SK-N-SH (cell line): ENCODE data around the gene TESK1. TPM values are rescaled to one million over a fixed set of nuclear protein-coding genes. Genes with fewer than 3 reads are reported as not detected.

Experiments
- CTCF ChIA-PET: fragments of 300-600, 350-600 bp; formaldehyde crosslinking; extraction: SDS; loops from one replicate; lab custom pipeline; 2021; lab: Yijun Ruan, JAX
- POLR2A ChIA-PET: fragments of 350-600 bp; sonication (Branson Sonifier 250); formaldehyde crosslinking; extraction: SDS; loops from one replicate; lab custom pipeline; 2020; ENCODE audit warnings: antibody characterized with exemption, inconsistent platforms; lab: Yijun Ruan, JAX
- DNase-seq: peaks from one replicate; pipeline ENCODE4 v3.0.0; 2012
- H2AFZ ChIP-seq: fragments of 200-600 bp; sonication (generic); 2 replicates; pipeline ENCODE4 v1.8.1; 2016; ENCODE audit warnings: antibody characterized with exemption, mild to moderate bottlenecking, low read depth
- H3F3A ChIP-seq: fragments of 200-600 bp; sonication (generic); replicated peaks from 2 replicates; pipeline ENCODE3; 2016; ENCODE audit warnings: antibody characterized with exemption, mild to moderate bottlenecking; ENCODE audit not compliant: insufficient read depth
- H3K27ac ChIP-seq, 2 experiments: fragments of 200-500 bp in 1 of 2; fragments of 200-600 bp in 1 of 2; sonication (Bioruptor generic) in 1 of 2; sonication (generic), shearing (Covaris generic) in 1 of 2; 2 replicates each; pipeline versions ENCODE4 v1.5.1 to v1.6.1; 2014 to 2016; ENCODE audit warnings: low read depth in 2 of 2, inconsistent platforms in 1 of 2, low read length in 1 of 2, mild to moderate bottlenecking in 1 of 2, mixed read lengths in 1 of 2
- H3K27me3 ChIP-seq: fragments of 200-600 bp; sonication (generic), shearing (Covaris generic); 2 replicates; pipeline ENCODE4 v1.6.1; 2016; ENCODE audit warnings: mixed run types; ENCODE audit not compliant: insufficient read depth
- H3K36me3 ChIP-seq, 2 experiments: fragments of 200-500 bp in 1 of 2; fragments of 200-600 bp in 1 of 2; sonication (Bioruptor generic) in 1 of 2; sonication (generic) in 1 of 2; replicated peaks in 1 of 2; 2 replicates each; pipeline versions ENCODE3 to v1.5.1; 2014 to 2016; ENCODE audit warnings: low read length in 1 of 2, mild to moderate bottlenecking in 1 of 2; ENCODE audit not compliant: insufficient read depth in 2 of 2, control insufficient read depth in 1 of 2
- H3K4me1 ChIP-seq, 2 experiments: fragments of 200-500 bp in 1 of 2; fragments of 200-600 bp in 1 of 2; sonication (Bioruptor generic) in 1 of 2; sonication (generic), shearing (Covaris generic) in 1 of 2; 2 replicates each; pipeline versions ENCODE4 v1.5.1 to v1.6.1; 2014 to 2016; ENCODE audit warnings: low read depth in 1 of 2, low read length in 1 of 2, mixed run types in 1 of 2; ENCODE audit not compliant: insufficient read depth in 2 of 2, control insufficient read depth in 1 of 2
- H3K4me2 ChIP-seq: fragments of 200-600 bp; sonication (generic), shearing (Covaris generic); 2 replicates; pipeline ENCODE4 v1.6.1; 2017; ENCODE audit warnings: mixed run types
- H3K4me3 ChIP-seq, 2 experiments: fragments of 200-500 bp in 1 of 2; fragments of 200-600 bp in 1 of 2; sonication (Bioruptor generic) in 1 of 2; sonication (generic), shearing (Covaris generic) in 1 of 2; 2 replicates each; pipeline versions ENCODE4 v1.5.1 to v1.8.1; 2014 to 2016; ENCODE audit warnings: low read depth in 2 of 2, inconsistent platforms in 1 of 2, low read length in 1 of 2, mild to moderate bottlenecking in 1 of 2, mixed read lengths in 1 of 2, moderate library complexity in 1 of 2
- H3K79me2 ChIP-seq: fragments of 200-600 bp; sonication (generic); 2 replicates; pipeline ENCODE4 v1.8.1; 2017; ENCODE audit warnings: mild to moderate bottlenecking; ENCODE audit not compliant: insufficient read depth
- H3K9ac ChIP-seq: fragments of 200-600 bp; sonication (generic); 2 replicates; pipeline ENCODE4 v1.6.1; 2017; ENCODE audit warnings: mixed run types
- H3K9me2 ChIP-seq: fragments of 200-600 bp; sonication (generic); 2 replicates; pipeline ENCODE4 v1.6.1; 2017; ENCODE audit warnings: mixed run types
- H3K9me3 ChIP-seq: fragments of 200-600 bp; sonication (generic); 2 replicates; pipeline ENCODE4 v1.6.1; 2017; ENCODE audit warnings: mixed run types, mild to moderate bottlenecking, moderate library complexity
- H4K20me1 ChIP-seq: fragments of 200-600 bp; sonication (generic); 2 replicates; pipeline ENCODE4 v1.6.1; 2017; ENCODE audit warnings: mild to moderate bottlenecking, mixed run types; ENCODE audit not compliant: insufficient read depth
- CHD2 ChIP-seq: fragments of 150-350 bp; IDR thresholded peaks from 2 replicates; pipeline ENCODE4 v1.6.1; 2018; ENCODE audit warnings: low read length; ENCODE audit not compliant: partially characterized antibody
- ELF1 ChIP-seq: IDR thresholded peaks from 2 replicates; pipeline ENCODE4 v1.4.0; 2012
- EP300 ChIP-seq, 2 experiments: IDR thresholded peaks; 2 replicates each; pipeline versions ENCODE4 v1.4.0 to v1.6.1; 2012; ENCODE audit warnings: borderline replicate concordance in 1 of 2, low read depth in 1 of 2, low read length in 1 of 2
- EZH2phosphoT487 ChIP-seq: fragments of 200-600 bp; sonication (generic); IDR thresholded peaks from 2 replicates; pipeline ENCODE4 v1.6.1; 2017; ENCODE audit warnings: low read depth, mixed run types, mild to moderate bottlenecking, antibody characterized with exemption, moderate library complexity, borderline replicate concordance
- FOSL2 ChIP-seq: IDR thresholded peaks from 2 replicates; pipeline ENCODE4 v1.4.0; 2012; ENCODE audit warnings: low read depth, mild to moderate bottlenecking, moderate library complexity, borderline replicate concordance
- FOXJ3 ChIP-seq: sonication (generic); formaldehyde crosslinking; IDR thresholded peaks from 2 replicates; pipeline ENCODE4 v1.5.1; 2020; ENCODE audit warnings: mild to moderate bottlenecking, missing genetic modification reagents
- MEF2A ChIP-seq: IDR thresholded peaks from 2 replicates; pipeline ENCODE4 v1.4.0; 2012; ENCODE audit warnings: low read depth, borderline replicate concordance
- POLR2AphosphoS5 ChIP-seq: IDR thresholded peaks from 2 replicates; pipeline ENCODE4 v1.6.1; 2012; ENCODE audit warnings: low read depth, low read length
- RAD21 ChIP-seq: IDR thresholded peaks from 2 replicates; pipeline ENCODE4 v1.6.1; 2012; ENCODE audit warnings: mild to moderate bottlenecking, low read length
- RCOR1 ChIP-seq: fragments of 150-350 bp; IDR thresholded peaks from 2 replicates; pipeline ENCODE4 v1.6.1; 2017; ENCODE audit warnings: antibody characterized with exemption, low read length
- SIN3A ChIP-seq: IDR thresholded peaks from 2 replicates; pipeline ENCODE4 v1.6.1; 2012; ENCODE audit warnings: low read depth, mild to moderate bottlenecking, low read length, moderate library complexity, borderline replicate concordance
- SMC3 ChIP-seq: IDR thresholded peaks from 2 replicates; pipeline ENCODE4 v1.6.1; 2012; ENCODE audit warnings: low read depth, low read length, improper control_type of control experiment
- TAF1 ChIP-seq: IDR thresholded peaks from 2 replicates; pipeline ENCODE4 v1.6.1; 2012; ENCODE audit warnings: low read depth, mild to moderate bottlenecking, low read length, moderate library complexity, borderline replicate concordance
- TCF12 ChIP-seq: IDR thresholded peaks from 2 replicates; pipeline ENCODE4 v1.4.0; 2012
- WGBS: methylation state at CpG from one replicate; pipeline ENCODE4 v1.1.6; 2017; ENCODE audit warnings: low lambda C conversion rate; 5-methylcytosine and 5-hydroxymethylcytosine counted together
- polyA plus RNA-seq, 3 experiments: library from polyadenylated mRNA; depleted of rRNA; stranded (reverse); fragments of >200 nt; gene quantifications; 2 replicates each; pipeline ENCODE4 v1.2.3, GENCODE V29; 2012
- TF ChIP-seq, protein P1 (sequence below): fragments of 200-600 bp; sonication (generic); IDR thresholded peaks from 2 replicates; pipeline ENCODE4 v1.6.1; 2017; ENCODE audit warnings: antibody characterized with exemption, mild to moderate bottlenecking, moderate library complexity
- TF ChIP-seq, protein P2 (sequence below): IDR thresholded peaks from 2 replicates; pipeline ENCODE4 v1.4.0; 2012; ENCODE audit warnings: low read depth, borderline replicate concordance
- TF ChIP-seq, protein P3 (sequence below): IDR thresholded peaks from 2 replicates; pipeline ENCODE4; 2012
- TF ChIP-seq, protein P4 (sequence below): IDR thresholded peaks from 2 replicates; pipeline ENCODE4 v1.4.0; 2012; ENCODE audit warnings: low read depth, borderline replicate concordance
- TF ChIP-seq, protein P5 (sequence below): fragments of 150-350 bp; IDR thresholded peaks from 2 replicates; pipeline ENCODE4 v1.6.1; 2017; ENCODE audit warnings: antibody characterized with exemption, low read length, low read depth, borderline replicate concordance

TESK1 gene
- polyA plus RNA-seq, 1 of the 3 experiments (the other 2 are of a cell fraction): 26.0 TPM

DNA sequence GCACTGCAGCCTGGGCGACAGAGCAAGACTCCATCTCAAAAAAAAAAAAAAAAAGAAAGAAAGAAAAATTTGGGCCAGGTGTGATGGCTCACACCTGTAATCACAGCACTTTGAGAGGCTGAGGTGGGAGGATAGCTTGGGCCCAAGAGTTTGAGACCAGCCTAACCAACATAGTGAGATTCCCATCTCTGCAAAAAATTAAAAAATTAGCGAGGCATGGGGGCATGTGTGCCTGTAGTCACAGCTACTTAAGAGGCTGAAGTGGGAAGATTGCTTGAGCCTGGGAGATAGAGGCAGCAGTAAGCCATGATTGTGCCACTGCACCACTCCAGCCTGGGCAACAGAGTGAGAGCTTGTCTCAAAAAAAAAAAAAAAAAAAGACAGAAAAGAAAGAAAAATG is 48.5 kb downstream of the TESK1 start:
- H3F3A ChIP-seq: peaks cover 5% of the 10 kb centered on the region
- ChIA-PET CTCF (no interaction called here), POLR2A (interaction anchor here (0.7 kb wide), 1 partner anchor 11 kb away, joined by 4 read pairs; no protein-coding TSS in a partner anchor)
- H3K4me2 ChIP-seq: no peak overlapping the region
- H3K4me3 ChIP-seq: no peak overlapping the region
- no peak overlapping the region for H3K9ac ChIP-seq
- no peak overlapping the region for H2AFZ ChIP-seq
- H4K20me1 ChIP-seq: no peaks in the 10 kb centered on the region
- H3K79me2 ChIP-seq: peaks cover 1% of the 10 kb centered on the region; the same call in 1 of the 2 replicates
- H3K36me3 ChIP-seq: no peaks in the 10 kb centered on the region
- no peaks in the 10 kb centered on the region for H3K27me3 ChIP-seq
- H3K9me2 ChIP-seq: no peaks in the 10 kb centered on the region
- TF ChIP-seq, protein P1, sequence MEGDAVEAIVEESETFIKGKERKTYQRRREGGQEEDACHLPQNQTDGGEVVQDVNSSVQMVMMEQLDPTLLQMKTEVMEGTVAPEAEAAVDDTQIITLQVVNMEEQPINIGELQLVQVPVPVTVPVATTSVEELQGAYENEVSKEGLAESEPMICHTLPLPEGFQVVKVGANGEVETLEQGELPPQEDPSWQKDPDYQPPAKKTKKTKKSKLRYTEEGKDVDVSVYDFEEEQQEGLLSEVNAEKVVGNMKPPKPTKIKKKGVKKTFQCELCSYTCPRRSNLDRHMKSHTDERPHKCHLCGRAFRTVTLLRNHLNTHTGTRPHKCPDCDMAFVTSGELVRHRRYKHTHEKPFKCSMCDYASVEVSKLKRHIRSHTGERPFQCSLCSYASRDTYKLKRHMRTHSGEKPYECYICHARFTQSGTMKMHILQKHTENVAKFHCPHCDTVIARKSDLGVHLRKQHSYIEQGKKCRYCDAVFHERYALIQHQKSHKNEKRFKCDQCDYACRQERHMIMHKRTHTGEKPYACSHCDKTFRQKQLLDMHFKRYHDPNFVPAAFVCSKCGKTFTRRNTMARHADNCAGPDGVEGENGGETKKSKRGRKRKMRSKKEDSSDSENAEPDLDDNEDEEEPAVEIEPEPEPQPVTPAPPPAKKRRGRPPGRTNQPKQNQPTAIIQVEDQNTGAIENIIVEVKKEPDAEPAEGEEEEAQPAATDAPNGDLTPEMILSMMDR: no peak
- no peak for TF ChIP-seq FOSL2
- TF ChIP-seq POLR2AphosphoS5: no peak
- no peak for TF ChIP-seq EP300 (IDR thresholded peaks at IDR 0.05; ENCODE audit: borderline replicate concordance in 1 of 2, low read depth in 1 of 2, low read length in 1 of 2)
- no peak for TF ChIP-seq SIN3A
- TF ChIP-seq TCF12: no peak
- TF ChIP-seq ELF1: no peak
- TF ChIP-seq CHD2: no peak
- TF ChIP-seq MEF2A: no peak
- no peak for TF ChIP-seq RCOR1
- TF ChIP-seq EZH2phosphoT487: no peak
- no peak for TF ChIP-seq TAF1
- TF ChIP-seq FOXJ3 (CRISPR knock-in tag): no peak
- TF ChIP-seq, protein P2, sequence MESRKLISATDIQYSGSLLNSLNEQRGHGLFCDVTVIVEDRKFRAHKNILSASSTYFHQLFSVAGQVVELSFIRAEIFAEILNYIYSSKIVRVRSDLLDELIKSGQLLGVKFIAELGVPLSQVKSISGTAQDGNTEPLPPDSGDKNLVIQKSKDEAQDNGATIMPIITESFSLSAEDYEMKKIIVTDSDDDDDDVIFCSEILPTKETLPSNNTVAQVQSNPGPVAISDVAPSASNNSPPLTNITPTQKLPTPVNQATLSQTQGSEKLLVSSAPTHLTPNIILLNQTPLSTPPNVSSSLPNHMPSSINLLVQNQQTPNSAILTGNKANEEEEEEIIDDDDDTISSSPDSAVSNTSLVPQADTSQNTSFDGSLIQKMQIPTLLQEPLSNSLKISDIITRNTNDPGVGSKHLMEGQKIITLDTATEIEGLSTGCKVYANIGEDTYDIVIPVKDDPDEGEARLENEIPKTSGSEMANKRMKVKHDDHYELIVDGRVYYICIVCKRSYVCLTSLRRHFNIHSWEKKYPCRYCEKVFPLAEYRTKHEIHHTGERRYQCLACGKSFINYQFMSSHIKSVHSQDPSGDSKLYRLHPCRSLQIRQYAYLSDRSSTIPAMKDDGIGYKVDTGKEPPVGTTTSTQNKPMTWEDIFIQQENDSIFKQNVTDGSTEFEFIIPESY: no peak
- no peak for TF ChIP-seq RAD21
- TF ChIP-seq, protein P3, sequence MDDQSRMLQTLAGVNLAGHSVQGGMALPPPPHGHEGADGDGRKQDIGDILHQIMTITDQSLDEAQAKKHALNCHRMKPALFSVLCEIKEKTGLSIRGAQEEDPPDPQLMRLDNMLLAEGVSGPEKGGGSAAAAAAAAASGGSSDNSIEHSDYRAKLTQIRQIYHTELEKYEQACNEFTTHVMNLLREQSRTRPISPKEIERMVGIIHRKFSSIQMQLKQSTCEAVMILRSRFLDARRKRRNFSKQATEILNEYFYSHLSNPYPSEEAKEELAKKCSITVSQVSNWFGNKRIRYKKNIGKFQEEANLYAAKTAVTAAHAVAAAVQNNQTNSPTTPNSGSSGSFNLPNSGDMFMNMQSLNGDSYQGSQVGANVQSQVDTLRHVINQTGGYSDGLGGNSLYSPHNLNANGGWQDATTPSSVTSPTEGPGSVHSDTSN: no peak
- TF ChIP-seq, protein P4, sequence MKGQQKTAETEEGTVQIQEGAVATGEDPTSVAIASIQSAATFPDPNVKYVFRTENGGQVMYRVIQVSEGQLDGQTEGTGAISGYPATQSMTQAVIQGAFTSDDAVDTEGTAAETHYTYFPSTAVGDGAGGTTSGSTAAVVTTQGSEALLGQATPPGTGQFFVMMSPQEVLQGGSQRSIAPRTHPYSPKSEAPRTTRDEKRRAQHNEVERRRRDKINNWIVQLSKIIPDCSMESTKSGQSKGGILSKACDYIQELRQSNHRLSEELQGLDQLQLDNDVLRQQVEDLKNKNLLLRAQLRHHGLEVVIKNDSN: no peak
- TF ChIP-seq, protein P5, sequence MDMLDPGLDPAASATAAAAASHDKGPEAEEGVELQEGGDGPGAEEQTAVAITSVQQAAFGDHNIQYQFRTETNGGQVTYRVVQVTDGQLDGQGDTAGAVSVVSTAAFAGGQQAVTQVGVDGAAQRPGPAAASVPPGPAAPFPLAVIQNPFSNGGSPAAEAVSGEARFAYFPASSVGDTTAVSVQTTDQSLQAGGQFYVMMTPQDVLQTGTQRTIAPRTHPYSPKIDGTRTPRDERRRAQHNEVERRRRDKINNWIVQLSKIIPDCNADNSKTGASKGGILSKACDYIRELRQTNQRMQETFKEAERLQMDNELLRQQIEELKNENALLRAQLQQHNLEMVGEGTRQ: no peak
- TF ChIP-seq SMC3: no peak
- 100% methylated on average over 2 of the region's 2 CpGs for WGBS
- no peak for DNase-seq
- H3K27ac ChIP-seq: no peak overlapping the region
- no peaks in the 10 kb centered on the region for H3K9me3 ChIP-seq
- peaks cover 0 to 6% of the 10 kb centered on the region in 2 experiments; a peak in 2 of 4 replicates for H3K4me1 ChIP-seq
